ENCODE data around the gene STK40. TPM values are rescaled to one million over a fixed set of nuclear protein-coding genes. Genes with fewer than 3 reads are reported as not detected.

STK40 gene
- total RNA-seq, 1 experiment from 2014 or later = 26.2 TPM

DNA sequence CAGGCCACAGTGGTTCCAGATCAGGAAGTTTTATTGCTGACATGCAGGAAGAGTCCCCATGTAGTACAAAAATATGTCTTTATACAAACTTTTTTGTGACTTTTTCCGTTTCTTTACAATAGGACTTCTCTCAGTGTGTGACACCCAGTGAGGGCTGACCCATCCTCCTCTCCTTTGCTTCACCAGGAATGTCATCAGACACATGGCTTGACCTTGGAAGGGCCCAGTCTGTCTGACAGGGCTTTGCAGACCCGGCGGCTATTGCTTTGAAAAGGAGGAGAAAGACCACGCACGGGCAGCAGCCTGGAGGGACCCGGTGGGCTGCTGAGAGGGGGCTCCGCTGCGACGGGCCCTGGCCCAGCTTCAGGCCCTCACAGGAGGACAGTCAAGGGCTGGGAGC lies 46.1 kb downstream of the STK40 start:
- Mint-ChIP-seq H3K36me3 (ENCODE audit: insufficient read depth in 1 of 3, low read depth in 3 of 3) (peaks cover 3 to 10% (median 8%) of the 10 kb centered on the region in 3 experiments; a peak in 4 of 7 replicates), H3K4me3 (no peak overlapping the region), H3K27me3 (ENCODE audit: low read depth) (no peaks in the 10 kb centered on the region; the same call in 1 of the 2 replicates), H3K4me1 (no peaks in the 10 kb centered on the region), H3K27ac (no peak overlapping the region; a peak in 1 of 7 replicates), H3K9me3 (no peaks in the 10 kb centered on the region)
- Histone ChIP-seq H3K27ac (ENCODE audit: insufficient read length, low read depth, low read length) (no peak overlapping the region), H3K79me2 (ENCODE audit: insufficient read depth, low read length) (no peaks in the 10 kb centered on the region), H2BK20ac (ENCODE audit: low read depth, low read length, poor library complexity, severe bottlenecking) (no peak overlapping the region), H4K8ac (replicated peaks; ENCODE audit: insufficient read length, low read depth, low read length) (no peak overlapping the region), H3K79me1 (ENCODE audit: insufficient read depth, low read depth, low read length, poor library complexity, severe bottlenecking) (no peaks in the 10 kb centered on the region), H4K20me1 (ENCODE audit: control insufficient read depth, insufficient read depth, insufficient read length) (no peaks in the 10 kb centered on the region), H4K91ac (ENCODE audit: insufficient read length, low read depth, low read length) (no peak overlapping the region), H2BK12ac (ENCODE audit: insufficient read length, low read depth, low read length) (no peak overlapping the region), H3K9me3 (ENCODE audit: control insufficient read depth, low read depth, low read length) (no peaks in the 10 kb centered on the region), H3K4ac (ENCODE audit: low read depth, low read length) (no peak overlapping the region), H3K18ac (ENCODE audit: insufficient read length, low read depth, low read length) (no peak overlapping the region), H3K4me1 (ENCODE audit: insufficient read depth, low read length) (no peaks in the 10 kb centered on the region), H3K9ac (ENCODE audit: extremely low read depth, insufficient read length, low read length) (no peak overlapping the region), H2AK5ac (ENCODE audit: insufficient read length, low read length) (no peak overlapping the region), H3K23me2 (ENCODE audit: insufficient read length, low read depth, low read length, poor library complexity, severe bottlenecking) (no peaks in the 10 kb centered on the region), H3K4me2 (ENCODE audit: insufficient read depth, insufficient read length, low read length) (no peak overlapping the region), H3K56ac (ENCODE audit: insufficient read length, low read depth, low read length) (no peak overlapping the region), H3K14ac (ENCODE audit: insufficient read depth, low read length) (no peak overlapping the region), H2BK120ac (ENCODE audit: low read depth, low read length, poor library complexity, severe bottlenecking) (no peak overlapping the region), H3K23ac (ENCODE audit: insufficient read length, low read depth, low read length) (no peak overlapping the region), H2BK15ac (ENCODE audit: low read depth, low read length) (no peak overlapping the region), H2AFZ (ENCODE audit: low read length) (no peak overlapping the region), H2BK5ac (ENCODE audit: insufficient read length, low read length) (no peak overlapping the region), H4K5ac (ENCODE audit: insufficient read length, low read depth, low read length) (no peak overlapping the region), H3T11ph (ENCODE audit: low read length) (no peak overlapping the region), H3K27me3 (ENCODE audit: insufficient read depth, low read length) (no peaks in the 10 kb centered on the region)
- DNase-seq = no peak
- WGBS (ENCODE audit: extremely low coverage, insufficient read length, low lambda C conversion rate) = no CpG with 5 or more reads among the region's 9 CpGs
- TF ChIP-seq, protein P1, sequence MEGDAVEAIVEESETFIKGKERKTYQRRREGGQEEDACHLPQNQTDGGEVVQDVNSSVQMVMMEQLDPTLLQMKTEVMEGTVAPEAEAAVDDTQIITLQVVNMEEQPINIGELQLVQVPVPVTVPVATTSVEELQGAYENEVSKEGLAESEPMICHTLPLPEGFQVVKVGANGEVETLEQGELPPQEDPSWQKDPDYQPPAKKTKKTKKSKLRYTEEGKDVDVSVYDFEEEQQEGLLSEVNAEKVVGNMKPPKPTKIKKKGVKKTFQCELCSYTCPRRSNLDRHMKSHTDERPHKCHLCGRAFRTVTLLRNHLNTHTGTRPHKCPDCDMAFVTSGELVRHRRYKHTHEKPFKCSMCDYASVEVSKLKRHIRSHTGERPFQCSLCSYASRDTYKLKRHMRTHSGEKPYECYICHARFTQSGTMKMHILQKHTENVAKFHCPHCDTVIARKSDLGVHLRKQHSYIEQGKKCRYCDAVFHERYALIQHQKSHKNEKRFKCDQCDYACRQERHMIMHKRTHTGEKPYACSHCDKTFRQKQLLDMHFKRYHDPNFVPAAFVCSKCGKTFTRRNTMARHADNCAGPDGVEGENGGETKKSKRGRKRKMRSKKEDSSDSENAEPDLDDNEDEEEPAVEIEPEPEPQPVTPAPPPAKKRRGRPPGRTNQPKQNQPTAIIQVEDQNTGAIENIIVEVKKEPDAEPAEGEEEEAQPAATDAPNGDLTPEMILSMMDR (conservative IDR thresholded peaks at IDR 0.05) = no peak

All from H9 (cell line).